GM18505 (cell line): ENCODE data around the gene PSEN2.

Experiments used
- ATAC-seq: cut with Tn5 transposase; IDR thresholded peaks from one replicate; pipeline ENCODE4 v1.9.1; 2021; ENCODE audit not compliant: unreplicated experiment
- POLR2A ChIP-seq: IDR thresholded peaks from 4 replicates; pipeline ENCODE4 v1.6.1; 2011; ENCODE audit warnings: borderline replicate concordance; ENCODE audit not compliant: insufficient read depth, insufficient read length; ENCODE audit errors: extremely low read depth

PSEN2 gene

GRCh38 chr1:226874579-226875425, 4.4 kb downstream of the PSEN2 start:
- no peak for ATAC-seq
- no peak for TF ChIP-seq POLR2A

DNA sequence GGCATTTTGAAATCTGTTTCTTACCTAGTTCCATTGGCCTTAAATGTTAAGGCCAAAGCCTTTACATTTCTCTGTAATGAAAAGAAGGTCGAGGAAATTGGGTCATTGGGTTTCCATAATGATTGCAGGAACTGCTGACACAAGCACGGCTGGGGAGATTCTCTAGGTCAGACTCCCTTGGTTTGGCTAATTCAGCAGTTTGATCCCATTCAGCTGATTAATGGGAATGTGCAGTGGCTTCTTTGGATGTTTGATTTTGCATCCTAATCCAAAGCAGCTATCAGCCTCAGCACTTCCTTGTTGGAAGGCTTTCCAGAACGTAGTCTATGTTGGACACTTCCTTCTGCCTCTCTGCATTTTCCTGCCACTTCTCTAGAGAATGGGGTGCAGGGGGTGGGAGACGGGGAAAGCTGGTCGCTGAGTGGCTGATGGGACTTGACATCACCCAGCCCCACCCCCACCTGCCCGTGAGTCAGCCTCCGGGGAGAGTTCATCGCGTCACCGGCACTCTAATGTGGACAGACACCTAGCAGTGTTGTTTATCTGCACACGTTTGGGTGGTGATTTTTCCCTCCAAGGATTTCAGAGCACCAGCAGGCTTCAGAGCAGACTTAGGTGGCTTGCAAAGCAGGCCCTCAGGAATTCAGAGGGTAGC, 5.4 kb downstream of the PSEN2 start:
- TF ChIP-seq POLR2A = no peak
- ATAC-seq = no peak

GRCh38 chr1:226877669-226878068, 7.3 kb downstream of the PSEN2 start:
- ATAC-seq = no peak
- no peak for TF ChIP-seq POLR2A

DNA sequence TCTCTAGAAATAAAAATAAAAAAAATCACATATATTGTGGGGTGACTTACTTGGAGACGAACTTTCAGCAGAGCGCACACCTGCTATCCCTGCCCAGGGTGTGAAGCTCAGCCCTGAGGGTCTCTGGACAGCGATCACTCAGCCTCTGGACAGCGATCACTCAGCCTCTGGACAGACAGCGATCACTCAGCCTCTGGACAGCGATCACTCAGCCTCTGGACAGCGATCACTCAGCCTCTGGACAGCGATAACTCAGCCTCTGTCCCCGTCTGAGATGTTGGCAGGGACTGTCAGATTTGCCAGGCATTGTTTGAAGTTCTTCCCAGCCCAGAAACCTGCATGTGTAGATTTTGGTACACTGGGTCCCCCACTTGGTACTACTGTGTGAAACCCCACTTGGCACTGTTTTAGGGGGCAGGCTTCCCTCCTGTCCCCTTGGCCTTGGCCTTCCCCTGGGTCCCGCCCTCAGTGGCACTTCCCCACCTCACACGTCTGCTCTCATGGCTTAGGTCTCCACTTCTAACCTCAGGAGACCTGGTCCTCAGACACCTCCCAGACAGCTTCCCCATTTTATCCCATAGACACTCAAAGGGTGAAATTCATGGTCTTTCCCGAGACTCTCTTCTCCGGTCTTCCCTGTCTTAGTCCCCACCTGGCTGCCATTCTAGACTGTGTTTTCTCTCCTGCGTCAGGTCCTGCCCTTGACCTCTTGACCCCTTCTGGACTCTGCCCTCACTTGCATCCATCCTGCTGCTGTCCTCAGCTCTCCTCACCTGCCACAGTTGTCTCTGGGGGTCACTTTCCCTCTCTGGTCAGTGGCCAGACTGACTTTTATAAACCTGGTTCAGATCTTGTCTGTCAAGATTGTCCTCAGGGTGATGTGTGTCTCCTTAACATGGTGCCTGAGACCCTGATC, 10.2 kb downstream of the PSEN2 start:
- TF ChIP-seq POLR2A = no peak
- no peak for ATAC-seq

DNA sequence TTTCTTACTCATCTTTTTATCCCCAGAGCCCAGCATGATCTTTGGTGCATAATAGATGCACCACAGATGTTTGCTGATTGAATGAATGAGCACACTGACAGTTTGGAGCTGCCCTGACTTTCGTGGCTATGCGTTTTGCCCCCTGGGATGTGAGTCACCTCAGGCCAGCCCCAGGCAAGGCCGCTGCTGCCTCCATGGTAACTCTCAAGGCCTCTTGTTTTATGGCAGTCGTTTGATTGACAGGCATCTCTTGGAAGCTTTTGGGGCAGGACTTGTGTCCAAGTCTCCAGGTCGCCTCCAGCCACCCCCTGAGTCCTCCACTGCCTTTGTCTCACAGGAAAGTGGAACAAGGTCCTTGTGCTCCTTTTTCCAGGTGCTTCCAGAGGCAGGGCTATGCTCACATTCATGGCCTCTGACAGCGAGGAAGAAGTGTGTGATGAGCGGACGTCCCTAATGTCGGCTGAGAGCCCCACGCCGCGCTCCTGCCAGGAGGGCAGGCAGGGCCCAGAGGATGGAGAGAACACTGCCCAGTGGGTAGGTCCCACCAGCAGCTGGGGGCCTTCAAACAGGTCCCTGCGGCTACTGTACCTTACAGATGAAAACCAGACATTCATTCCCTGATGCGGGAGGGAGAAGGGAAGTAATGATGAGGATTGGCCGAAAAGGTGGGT, 11.2 kb downstream of the PSEN2 start:
- no peak for ATAC-seq
- TF ChIP-seq POLR2A = no peak

- no peak for ATAC-seq
- TF ChIP-seq POLR2A = no peak
Observed at GRCh38 chr1:226882187-226882586, 11.8 kb downstream of the PSEN2 start.

- TF ChIP-seq POLR2A = no peak
- ATAC-seq = peak; percentile 83
Observed at GRCh38 chr1:226882631-226883409, 12.4 kb downstream of the PSEN2 start.

DNA sequence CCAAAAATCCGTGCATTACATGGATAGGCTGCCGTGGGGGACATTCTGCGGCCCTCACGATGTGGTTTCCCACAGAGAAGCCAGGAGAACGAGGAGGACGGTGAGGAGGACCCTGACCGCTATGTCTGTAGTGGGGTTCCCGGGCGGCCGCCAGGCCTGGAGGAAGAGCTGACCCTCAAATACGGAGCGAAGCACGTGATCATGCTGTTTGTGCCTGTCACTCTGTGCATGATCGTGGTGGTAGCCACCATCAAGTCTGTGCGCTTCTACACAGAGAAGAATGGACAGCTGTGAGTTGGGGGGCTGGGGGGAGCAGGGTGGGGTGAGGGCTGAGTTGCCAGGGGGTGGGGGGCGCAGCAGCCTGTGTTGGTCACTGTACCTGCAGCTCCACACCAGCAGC, 13.2 kb downstream of the PSEN2 start:
- no peak for ATAC-seq
- no peak for TF ChIP-seq POLR2A

DNA sequence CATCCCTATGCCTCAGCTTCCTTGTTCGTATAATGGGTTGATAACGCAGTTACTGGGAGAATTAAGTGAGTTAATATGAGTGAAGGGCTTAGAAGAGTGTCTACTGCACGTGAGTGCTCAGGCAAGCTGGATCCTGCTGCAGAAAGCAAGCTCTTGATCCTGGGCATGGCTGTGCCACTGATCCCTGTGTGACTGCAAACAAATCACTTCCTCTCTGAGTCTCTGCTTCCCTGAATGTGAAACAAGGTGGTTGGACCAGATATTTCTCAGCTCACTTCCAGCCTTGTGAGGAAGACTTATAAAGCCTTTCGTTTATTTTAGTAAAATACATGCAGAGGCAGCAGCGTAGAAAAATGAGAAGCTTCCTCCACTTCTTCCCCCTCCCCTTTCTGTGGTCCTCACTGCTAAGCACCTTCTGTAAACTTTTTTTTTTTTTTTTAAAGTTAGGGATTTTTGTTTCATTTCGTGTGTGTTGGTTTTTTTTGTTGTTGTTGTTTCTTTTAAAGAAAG, 13.8 kb downstream of the PSEN2 start:
- ATAC-seq = no peak
- TF ChIP-seq POLR2A = no peak

GRCh38 chr1:226884966-226885820, 14.8 kb downstream of the PSEN2 start:
- ATAC-seq = no peak
- no peak for TF ChIP-seq POLR2A

- TF ChIP-seq POLR2A = no peak
Observed at GRCh38 chr1:226886122-226886901, 15.9 kb downstream of the PSEN2 start.

GRCh38 chr1:226887006-226887405, 16.6 kb downstream of the PSEN2 start:
- no peak for TF ChIP-seq POLR2A
- no peak for ATAC-seq

More at GRCh38 chr1:226886122-226886901, 15.9 kb downstream of the PSEN2 start:
- ATAC-seq = no peak
